ENCODE data around the gene ESCO1.
"Not testable (repeated sequence)": the region's sequence is repeated elsewhere in the genome, so short reads cannot be mapped to it uniquely, and the experiment has no call there.

Gene ESCO1

GRCh38 chr18:21593540-21594257 is 6.8 kb downstream of the ESCO1 start:
- no peak for DNase-seq

GRCh38 chr18:21592361-21592760 is 8.1 kb downstream of the ESCO1 start:
- not testable (repeated sequence) for DNase-seq

GRCh38 chr18:21584391-21584790 is 16.1 kb downstream of the ESCO1 start:
- DNase-seq = no peak

DNA sequence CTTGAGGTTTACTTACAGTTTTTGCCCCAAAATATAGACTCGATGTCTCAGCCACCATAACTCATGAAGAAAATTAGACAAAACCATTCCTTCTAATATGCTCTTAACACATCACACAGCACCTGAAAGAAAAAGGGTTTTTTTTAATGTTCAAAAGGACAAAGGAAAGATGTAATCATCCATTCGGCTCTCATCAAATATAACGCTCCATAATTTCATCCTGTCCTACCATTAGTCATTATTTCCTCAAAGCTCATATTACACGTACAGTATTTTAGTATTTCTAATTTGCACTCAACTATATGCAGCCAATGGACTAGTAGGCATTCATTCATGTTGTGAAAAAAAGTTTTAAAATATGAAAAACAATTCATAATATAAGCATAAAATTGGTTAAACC is 24.8 kb downstream of the ESCO1 start:
- no peak for DNase-seq

- no peak for DNase-seq
Observed at GRCh38 chr18:21571772-21572171, 28.7 kb downstream of the ESCO1 start.

GRCh38 chr18:21559195-21559594 is 41.3 kb downstream of the ESCO1 start:
- no peak for DNase-seq

GRCh38 chr18:21557607-21558253 is 42.8 kb downstream of the ESCO1 start:
- DNase-seq = no peak

DNA sequence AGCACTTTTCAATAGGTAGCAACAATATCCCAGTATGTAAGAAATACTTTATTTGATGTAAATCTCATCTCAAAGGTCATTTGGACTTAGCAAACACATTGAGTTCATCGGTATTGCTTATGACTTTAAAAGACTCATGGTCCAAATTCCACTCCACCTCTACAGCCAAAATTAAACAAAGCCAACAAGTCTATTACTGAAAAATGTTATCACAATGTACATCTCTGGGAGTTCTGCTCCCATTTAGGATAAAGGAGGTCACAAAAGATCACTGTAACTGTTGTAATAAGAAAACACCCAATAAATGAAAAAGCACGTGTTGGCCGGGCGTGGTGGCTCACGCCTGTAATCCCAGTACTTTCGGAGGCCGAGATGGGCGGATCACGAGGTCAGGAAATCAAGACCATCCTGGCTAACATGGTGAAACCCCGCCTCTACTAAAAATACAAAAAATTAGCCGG is 50.0 kb downstream of the ESCO1 start:
- no peak for DNase-seq

DNA sequence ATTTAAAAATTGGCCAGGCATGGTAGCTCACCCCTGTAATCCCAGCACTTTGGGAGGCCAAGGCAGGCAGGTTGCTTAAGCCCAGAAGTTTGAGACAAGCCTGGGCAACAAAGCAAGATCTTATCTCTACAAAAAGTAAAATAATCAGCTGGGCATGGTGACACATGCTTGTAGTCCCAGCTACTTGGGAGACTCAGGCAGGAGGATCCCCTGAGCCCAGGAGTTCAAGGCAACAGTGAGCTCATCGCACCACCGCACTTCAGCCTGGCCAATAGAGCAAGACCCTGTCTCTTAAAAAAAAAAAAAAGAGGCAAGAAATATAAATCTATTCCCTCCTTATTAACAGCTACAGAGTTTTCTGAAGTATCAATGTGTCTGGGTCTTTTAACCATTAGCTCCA is 51.9 kb downstream of the ESCO1 start:
- DNase-seq = no peak

DNA sequence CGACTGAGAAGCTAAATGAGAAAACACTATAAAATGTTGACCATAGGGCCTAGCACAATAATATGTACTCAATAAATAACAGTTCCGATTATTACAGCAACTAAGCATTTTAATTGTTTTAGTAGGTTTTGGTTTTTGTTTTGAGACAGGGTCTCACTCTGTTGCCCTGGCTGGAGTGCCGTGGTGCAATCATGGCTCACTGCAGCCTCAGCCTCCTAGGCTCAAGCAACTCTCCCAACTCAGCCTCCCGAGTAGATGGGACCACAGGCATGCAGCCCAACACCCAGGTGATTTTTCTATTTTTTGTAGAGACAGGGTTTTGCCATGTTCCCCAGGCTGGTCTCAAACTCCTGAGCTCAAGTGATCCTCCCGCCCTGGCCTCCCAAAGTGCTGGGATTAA is 54.1 kb downstream of the ESCO1 start:
- no peak for DNase-seq

DNA sequence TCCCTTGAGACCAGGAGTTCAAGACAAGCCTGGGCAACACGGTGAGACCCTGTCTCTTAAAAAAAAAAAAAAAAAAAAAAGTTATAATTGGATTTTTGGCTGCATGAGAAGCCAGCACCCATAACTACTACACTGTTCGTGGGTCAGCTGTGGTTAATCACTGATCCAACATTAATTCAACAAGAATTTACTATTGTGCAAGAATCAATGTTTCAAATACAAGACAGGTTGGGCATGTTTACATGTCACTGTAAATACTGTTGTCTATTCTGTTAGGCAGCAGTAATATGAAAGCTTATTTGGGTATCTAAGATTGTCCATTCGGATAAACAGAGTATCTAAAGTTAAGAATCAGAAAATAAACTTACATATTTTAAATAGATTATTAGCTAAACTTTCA is 62.3 kb downstream of the ESCO1 start:
- DNase-seq = no peak

DNA sequence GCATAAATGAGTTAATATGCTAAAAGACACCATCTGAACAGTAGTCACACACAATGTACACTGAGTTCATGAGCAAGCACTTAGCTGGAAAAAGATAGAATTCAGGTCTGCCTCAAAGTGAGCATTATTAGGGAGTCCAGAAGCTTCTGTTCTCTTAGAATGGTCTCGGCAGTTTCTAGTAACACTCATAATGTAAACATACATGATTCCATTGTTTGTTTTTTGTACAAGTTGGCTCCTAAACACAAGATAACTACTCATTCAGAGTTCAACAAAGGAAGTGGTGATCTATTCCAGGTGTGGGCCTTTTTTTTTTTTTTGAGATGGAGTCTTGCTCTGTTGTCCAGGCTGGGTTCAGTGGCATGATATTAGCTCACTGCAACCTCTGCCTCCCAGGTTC is 66.2 kb downstream of the ESCO1 start:
- DNase-seq = no peak

GRCh38 chr18:21526463-21526862 is 74.0 kb downstream of the ESCO1 start:
- DNase-seq = no peak

- no peak for DNase-seq
Observed at GRCh38 chr18:21525916-21526315, 74.6 kb downstream of the ESCO1 start.

DNA sequence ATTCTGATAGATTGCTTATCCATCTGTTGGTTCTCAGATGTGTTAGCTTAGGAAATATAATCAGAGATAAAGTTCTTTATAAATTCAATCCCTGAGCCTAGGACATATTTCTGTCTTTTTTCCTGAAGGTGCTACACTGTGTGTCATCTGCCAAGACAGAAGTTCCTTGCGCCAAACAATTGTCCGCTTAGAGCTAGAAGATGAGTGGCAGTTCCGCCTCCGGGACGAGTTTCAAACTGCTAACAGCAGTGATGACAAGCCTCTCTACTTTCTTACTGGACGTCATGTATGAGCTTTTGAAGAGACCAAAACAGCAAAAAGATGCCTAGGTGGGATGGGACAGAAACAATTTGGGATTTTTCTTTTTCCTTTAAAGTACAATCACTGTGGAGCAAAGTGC is 78.0 kb downstream of the ESCO1 start:
- no peak for DNase-seq

GRCh38 chr18:21513741-21514140 is 86.8 kb downstream of the ESCO1 start:
- DNase-seq = no peak

GRCh38 chr18:21513292-21513691 is 87.2 kb downstream of the ESCO1 start:
- peak; percentile 8 for DNase-seq

GRCh38 chr18:21509062-21509461 is 91.4 kb downstream of the ESCO1 start:
- no peak for DNase-seq

GRCh38 chr18:21507913-21508701 is 92.4 kb downstream of the ESCO1 start:
- no peak for DNase-seq

- no peak for DNase-seq
Observed at GRCh38 chr18:21502661-21503060, 97.8 kb downstream of the ESCO1 start.

DNA sequence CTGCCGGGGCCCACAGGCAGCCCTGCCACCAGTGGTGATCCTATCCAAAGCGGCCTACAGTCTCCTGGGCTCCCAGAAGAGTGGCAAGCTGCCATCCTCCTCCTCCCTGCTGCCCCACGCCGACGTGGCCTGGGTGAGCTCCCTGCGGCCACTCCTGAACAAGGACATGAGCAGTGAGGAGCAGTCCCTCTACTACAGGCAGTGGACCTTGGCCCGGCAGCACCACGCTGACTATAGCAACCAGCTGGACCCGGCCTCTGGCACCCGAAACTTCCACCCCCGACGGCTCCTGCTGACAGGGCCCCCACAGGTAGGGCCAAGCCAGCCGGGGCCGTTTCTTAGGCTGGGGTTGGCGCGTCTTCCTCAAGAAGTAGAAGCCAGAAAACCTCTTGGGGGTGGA is 100.5 kb downstream of the ESCO1 start:
- DNase-seq = no peak

DNA sequence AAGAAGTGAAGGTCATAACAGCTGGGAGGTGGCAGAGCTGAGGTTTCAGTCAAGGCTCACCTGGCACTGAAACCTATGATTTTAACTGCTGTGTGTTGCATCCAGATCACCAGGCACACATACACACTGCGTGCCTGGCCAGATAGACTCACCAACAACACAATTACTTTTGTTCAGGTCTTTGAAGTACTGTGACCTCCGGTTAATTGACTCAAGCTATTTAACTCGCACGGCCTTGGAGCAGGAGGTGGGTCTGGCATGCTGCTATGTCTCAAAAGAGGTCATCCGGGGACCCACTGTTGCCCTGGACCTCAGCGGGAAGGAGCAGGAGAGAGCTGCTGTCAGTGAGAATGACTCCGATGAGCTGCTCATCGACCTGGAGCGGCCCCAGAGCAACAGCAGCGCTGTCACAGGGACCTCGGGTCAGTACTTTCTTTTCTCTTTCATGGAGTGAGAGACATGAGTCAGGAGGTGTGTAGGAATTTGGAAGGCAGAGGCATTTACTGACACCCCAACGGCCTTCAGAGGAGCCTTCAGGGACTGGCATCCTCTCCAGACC is 104.1 kb downstream of the ESCO1 start:
- no peak for DNase-seq

DNA sequence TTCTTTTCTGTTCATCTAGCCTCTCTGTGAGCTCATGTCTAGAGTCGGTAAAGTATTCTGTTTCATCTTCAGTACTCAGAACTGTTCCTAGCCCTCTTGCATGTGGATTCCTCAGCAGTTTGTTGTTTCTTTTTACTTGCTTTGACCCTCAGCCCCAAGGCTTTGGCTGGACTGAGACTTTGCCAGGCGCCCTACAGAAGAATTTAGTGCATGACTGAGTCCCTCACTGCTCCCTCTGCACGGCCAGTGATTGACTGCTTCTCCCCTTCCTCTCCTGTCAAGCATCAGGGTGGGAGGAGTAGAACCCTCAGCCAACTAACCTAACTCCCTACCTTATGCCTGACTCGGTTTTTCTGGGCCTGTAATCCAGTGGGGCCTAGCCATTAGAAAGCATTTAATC is 109.8 kb downstream of the ESCO1 start:
- DNase-seq = no peak
